GM18508 (cell line): ENCODE results near the gene TPCN1.

ENCODE experiments used
- ATAC-seq: cut with Tn5 transposase; IDR thresholded peaks from one replicate; pipeline ENCODE4 v1.9.1; 2021; ENCODE audit warnings: moderate number of reproducible peaks; ENCODE audit not compliant: insufficient read depth, unreplicated experiment

Gene TPCN1

DNA sequence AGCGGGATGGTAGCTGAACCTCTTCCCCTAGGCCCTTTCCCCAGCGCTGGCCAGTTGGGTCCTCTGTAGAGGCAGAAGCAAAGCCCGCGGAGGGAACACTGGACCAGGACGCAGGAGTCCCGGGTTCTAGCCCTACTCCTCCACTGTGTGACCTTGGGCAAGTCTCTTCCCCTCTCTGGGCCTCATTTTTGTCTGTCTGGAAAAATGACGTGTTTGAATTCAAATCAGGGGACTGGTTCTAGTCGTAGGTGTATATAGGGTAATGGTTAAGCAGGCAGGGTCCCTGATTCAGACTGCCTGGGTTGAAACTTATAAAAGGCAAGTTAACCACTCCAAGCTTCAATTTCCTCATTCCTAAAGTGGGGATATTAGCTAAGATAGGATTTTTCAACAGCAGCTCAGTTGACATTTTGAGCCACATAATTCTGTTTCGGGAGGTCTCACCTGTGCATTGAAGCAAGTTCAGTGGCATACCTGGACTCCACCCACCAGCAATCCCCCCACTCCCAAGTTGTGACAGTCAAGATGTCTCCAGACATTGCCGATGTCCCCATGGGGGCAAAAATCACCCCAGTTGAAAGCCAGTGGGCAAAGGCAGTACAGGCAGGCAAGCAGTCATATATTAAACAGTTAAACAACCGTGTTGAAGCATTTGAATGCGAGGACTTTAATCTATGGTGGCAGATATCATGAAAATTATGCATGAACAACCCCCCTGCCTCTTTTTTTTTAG lies 899 bp downstream of the TPCN1 start:
- ATAC-seq = no peak

- ATAC-seq = no peak
These were observed 1.7 kb downstream of the TPCN1 start for GRCh38 chr12:113222730-113223531.

DNA sequence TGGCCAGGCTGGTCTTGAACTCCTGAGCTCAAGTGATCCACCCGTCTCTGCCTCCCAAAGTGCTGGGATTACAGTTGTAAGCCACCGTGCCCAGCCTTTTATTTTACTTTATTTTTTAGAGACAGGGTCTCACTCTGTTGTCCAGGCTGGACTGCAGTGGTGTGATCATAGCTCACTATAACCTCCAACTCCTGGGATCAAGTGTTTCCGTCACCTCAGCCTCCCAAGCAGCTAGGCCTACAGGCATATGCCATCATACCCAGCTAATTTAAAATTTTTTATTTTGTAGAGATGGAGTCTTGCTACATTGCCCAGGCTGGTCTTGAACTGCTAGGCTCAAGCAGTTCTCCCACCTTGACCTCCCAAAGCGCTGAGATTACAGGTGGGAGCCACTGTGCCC lies 3.7 kb downstream of the TPCN1 start:
- ATAC-seq = no peak

DNA sequence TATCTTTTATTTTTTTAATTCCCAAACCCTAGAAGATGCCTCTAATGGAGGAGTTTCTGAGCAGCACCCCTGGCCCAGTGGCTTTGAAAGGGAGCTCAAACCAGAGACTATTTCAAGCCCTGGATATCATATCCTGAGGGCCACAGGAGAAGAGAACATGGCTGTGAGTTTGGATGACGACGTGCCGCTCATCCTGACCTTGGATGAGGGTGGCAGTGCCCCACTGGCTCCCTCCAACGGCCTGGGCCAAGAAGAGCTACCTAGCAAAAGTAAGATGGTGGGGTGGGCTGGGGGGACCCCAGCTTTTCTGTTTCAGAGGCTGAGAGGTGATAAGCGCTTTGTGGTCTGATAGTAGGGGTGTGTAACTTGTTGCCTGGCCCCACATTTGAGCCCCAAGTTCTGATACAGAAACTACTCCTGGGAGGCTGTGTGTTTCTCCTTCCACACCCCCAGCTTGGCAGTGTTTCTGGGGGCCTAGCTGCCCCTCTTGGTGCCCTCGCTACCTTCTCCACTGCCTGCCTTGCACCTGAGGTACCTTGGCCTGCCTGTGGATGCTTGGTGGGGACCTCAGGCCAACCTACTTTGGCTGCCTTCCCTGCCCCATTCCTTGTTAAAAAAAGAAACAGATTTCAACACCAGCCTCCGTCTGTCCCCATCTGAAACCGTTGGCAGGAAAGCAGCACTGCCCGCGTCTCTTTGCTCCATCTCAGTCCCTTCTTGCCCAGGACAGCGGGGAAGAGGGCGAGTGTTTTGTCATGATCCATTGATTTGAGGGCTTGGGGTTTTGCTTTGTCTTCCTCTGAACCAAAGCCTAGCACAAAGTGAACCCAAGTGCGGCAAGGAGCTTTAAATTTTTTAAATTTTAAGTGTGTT lies 5.7 kb downstream of the TPCN1 start:
- ATAC-seq = no peak

DNA sequence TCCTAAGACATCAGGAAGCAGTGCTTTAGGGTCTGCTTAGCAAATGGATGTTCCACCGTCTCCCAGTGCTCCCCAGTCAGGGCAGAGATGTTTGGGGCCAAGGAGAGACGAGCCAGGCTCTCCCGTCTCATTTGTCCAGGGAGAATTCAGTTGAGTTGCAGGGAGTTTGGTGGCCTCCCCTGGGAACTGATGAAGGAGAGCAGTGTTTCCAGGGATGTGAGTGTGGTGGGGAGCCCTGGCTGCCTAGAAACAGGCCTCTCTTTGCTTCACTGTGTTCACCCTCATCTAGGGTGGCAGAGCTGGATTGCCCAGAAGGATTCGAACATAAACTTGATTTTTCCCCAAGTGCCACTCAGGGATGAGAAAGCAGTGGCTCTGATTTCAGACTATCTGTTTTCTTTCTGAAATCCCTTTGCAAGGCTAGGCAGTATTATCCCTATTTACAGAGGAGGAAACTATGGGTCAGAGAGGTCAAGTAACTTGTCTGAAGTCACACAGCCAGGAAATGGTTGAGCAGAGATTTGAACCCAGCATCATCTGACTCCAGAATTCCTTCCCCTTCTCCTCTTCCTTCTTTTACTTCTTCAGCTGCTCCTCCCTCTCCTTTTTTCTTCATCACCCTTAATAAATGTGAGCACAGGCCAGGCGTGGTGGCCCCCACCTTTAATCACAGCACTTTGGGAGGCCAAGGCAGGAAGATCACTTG lies 6.6 kb downstream of the TPCN1 start:
- no peak for ATAC-seq

GRCh38 chr12:113228394-113229028 lies 7.2 kb downstream of the TPCN1 start:
- no peak for ATAC-seq

DNA sequence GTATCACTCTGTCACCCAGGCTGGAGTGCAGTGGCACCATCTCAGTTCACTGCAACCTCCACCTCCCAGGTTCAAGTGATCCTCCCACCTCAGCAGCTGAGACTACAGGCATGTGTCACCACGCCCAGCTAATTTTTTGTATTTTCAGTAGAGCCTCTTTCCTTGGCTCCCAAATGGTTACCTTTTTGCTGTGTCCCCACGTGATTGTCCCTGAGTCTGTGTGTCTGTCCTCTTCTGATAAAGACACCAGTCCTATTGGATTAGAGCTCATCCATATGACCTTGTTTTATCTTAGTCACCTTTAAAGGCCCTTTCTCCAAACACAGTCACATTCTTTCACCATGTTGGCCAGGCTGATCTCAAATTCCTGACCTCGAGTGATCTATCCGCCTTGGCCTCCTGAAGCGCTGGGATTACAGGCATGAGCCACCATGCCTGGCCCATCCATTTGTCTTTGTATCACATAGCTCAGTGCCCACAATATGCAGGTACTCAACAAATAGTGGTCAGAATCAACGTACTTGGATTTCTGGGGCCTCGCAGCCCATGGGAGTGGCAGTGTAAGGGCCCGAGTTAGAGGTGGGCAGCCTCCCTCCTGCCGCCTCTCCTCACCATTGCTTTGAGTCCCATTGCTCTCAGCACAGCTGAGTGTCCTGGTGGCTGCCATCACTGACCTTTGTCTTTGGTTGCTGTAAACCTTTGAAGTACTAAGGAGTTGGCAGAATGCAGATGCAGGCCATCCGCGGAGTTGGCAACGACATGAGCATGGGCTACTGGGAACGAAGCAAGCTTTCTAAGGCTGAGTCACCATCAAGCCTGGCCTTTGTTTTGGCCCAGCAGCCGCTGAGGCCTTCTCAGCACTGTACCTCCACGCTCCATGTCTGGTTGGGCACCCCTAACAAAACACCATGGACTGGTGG lies 9.3 kb downstream of the TPCN1 start:
- ATAC-seq = peak; percentile 11

DNA sequence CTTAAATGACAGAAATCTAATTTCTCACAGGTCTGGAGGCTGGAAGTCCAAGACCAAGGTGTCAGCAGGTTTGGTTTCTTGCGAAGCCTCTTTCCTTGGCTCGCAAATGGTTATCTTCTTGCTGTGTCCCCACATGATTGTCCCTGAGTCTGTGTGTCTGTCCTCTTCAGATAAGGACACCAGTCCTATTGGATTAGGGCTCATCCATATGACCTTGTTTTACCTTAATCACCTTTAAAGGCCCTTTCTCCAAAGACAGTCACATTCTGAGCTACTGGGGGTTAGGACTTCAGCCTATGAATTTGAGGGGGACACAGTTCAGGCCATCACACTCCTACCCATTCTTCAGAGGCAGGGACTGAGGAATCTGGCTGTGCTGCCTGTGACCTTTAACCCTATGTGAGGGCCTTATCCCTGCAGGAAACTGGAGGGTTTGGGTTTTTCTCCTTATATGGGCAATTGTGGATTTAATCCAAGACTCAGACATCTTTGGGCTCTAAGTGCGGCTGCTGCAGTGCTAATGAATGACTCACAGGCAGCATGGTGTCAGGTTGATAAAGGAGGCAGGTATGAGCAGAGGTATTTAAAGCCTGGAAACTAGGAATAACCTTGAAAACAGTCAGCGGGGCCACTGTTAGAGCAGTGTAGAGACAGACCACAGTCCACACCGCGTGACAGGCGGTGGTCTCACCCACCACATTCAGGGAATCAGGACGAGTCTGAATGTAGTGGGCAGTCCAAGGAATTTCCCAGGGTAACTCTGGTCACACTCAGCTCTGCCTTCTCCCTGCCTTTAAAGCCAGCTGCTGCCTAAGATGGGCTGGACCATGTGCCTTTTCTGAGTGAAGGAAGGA lies 10.2 kb downstream of the TPCN1 start:
- ATAC-seq = no peak

DNA sequence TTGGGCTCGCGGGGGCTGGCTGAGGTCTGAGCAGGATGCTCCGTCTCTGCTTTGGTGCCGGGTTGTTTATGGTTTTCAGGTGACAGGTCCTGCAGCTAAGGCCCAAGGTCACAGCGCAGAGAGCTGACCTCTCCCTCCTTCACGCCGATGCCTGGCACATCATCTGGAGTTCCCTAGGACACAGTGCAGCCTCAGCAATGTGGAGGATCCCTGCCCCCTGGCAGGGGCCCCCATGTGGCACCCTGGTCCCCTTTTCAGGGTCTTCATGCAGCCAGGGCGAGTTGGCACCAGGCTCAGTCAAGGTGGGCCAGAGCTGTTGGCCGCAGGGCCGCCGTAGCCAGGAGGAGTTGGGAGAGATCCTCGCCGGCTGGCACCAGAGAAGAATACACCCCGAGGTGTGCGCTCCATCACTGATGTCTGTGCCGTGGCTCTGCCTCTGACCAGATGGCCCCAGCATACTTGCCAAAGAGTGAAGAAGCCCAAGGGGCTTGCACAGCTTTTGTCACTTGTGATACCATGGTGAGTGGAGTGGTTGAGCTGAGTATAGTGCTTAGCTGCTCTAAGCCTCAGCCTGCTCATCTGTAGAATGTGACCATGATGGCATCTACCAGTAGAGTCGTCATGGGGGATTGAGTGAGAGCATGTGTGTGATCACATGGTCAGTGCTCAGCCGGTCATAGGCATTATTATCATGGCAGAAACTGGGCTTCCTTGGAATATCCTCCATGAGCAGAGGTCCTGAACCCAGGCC lies 11.0 kb downstream of the TPCN1 start:
- ATAC-seq = no peak

DNA sequence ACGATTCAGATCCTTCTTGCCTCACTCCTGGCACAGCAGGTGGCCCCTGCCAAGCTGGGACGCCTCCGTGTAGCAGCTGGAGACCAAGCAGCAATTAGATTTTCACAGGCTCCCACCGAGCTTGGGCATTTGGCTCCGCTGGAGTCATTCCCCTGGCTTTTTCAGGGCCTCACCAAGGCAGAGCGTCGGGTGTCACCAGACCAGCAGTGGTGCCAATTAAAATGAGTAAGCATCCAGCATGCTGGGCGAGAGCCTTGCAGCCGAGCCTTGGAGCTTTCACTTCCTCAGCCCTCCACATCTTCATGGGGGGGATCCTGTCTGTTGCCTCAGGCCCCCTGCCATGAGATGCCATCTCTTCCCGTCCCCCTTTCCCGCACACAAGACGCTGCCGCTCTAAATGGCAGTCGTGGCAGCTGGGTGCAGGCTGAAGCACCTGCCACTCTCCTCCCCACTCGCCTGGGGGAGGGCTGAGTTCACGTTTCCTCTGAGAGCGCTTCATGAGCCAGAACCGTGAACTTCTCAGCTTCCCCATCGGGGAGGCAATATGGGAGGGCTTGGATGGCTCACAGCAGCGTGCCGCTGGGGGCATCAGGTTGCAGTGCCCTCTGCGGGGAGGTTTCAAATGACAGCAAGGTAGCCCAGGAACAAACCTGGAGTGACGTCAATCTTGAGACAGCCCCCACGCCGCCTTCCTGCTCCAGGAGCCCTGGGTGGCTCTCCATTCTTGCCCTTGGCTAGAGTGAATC lies 11.7 kb downstream of the TPCN1 start:
- ATAC-seq = no peak

DNA sequence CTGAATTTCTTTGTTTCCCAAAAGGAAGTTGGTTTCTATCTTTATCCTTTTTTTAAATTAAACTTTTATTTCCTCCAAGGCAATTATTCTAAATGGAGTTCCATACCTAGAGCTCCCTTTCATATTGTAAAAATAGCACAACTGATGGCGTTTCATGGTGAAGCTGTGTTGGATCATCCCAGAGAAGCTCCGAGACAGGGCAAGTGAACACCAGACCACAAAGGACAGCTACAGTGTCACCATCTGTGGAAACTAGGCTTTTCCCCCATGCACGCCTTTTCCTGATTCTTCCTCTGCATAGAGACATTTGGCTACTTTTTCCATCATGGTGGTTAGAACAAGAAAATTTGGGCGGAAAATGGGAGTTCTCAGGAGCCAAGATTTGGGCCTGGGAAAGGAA lies 12.7 kb downstream of the TPCN1 start:
- ATAC-seq = no peak

DNA sequence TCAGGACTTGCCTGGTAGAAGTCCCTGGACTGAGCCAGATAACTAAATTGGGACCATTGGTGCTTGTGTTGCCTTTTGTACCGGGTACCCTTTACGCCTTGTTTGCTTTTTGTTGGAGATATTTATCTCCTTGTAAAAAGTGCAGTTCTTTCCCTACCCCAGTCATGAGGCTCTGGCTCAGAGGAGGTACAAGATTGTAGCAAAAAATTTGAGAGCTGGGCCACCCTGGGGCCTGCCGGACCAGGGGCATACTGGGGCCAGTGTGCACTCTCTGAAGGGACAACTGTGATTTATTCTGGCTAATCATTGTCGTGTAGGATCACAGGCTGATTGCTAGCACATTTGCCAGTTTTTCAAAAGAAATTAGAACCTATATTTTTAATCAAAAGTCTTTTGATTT lies 13.2 kb downstream of the TPCN1 start:
- no peak for ATAC-seq

DNA sequence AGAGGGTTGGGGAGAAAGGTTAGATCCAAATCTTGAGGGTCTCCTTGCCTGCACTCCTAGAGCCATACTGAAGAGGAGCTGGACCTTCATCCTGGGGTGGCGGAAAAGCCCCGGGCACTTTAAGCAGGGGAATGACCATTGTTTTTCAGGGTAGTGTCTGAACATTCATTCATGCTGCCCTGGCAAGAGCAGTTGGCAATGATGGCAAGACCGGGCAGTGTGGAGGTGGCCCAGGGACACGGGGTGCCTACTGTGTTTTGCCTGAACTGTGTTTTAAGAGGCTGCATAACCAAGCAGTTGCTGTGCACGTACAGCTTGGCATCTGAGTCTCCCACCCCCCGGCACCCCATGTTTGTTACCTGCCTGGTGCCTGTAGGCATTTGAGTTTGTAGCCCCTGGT lies 14.7 kb downstream of the TPCN1 start:
- no peak for ATAC-seq

- ATAC-seq = no peak
These were observed 15.5 kb downstream of the TPCN1 start for GRCh38 chr12:113236539-113237399.

DNA sequence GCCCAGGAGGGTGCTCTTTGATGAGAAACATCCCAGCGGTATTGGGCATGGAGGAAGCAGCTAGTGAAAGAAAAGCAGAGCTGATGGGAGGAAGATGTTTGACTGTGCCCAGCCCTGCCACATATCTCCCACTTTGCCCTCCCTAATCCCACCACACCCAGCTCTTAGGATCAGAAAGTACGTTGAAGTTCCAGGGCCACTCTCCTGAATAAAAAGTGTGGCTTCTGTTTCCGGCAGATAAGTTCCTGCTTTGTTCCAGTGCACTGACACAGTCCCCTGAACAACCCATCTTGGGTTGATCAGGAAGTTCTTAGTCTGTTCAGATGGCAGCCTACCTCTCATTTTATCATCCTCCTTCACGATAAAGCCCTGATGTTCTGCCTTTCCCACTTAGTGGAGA lies 16.5 kb downstream of the TPCN1 start:
- no peak for ATAC-seq

DNA sequence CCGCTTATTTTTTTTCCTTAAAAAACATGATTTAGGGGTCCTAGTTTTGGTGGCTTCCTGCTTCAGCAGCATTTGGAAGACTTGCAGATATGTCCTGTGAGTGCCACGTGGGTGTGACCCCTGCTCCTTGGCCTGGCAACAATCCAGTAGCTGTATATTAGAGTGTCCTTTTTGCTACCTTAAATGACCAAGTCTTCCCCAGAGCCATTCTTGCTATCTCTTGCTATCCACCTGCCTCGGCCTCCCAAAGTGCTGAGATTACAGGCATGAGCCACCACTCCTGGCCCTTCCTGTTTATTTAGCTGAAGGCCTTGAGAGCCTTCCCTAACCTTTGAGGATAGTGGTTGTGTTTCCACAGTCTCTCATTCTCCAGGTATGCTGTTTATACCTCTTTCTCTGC lies 17.0 kb downstream of the TPCN1 start:
- no peak for ATAC-seq
